Right ventricle myocardium inferior (tissue), 1 donor: ENCODE measurements around the gene ABCC10. TPM values are rescaled to one million over a fixed set of nuclear protein-coding genes. Genes with fewer than 3 reads are reported as not detected.
"Not testable (repeated sequence)": the region's sequence is repeated elsewhere in the genome, so short reads cannot be mapped to it uniquely, and the experiment has no call there.

ENCODE experiments used
- ATAC-seq: fragments of 200-7000 bp; cut with Tn5 transposase; one replicate; pipeline ENCODE4 v1.9.1; 2020; ENCODE audit warnings: mild to moderate bottlenecking, moderate library complexity
- DNase-seq: peaks from one replicate; pipeline ENCODE4 v3.0.0; 2021; ENCODE audit errors: missing footprints
- intact Hi-C: fragments of 100-400 bp; cut with DNase I; formaldehyde crosslinking; loops from one replicate; pipeline ENCODE4 v1.11.0; 2022
- total RNA-seq: library from RNA; stranded (reverse); fragmentation: NEBNext Ultra II Directional; extraction: Animal tissue kit (Norgen Biotek cat#: 25700); gene quantifications from one replicate; pipeline ENCODE4 v1.2.1, GENCODE V29; 2021
- donor health status: DM: no; HTN: yes; CAD: no; lungs with severe emphysema.

ABCC10 gene
- total RNA-seq, 1 donor from 2014 or later, result 14.8 TPM

GRCh38 chr6:43478008-43478372 is 50.6 kb downstream of the ABCC10 start:
- ATAC-seq, result no peak
- intact Hi-C loops, result no loop called here
- no peak for DNase-seq

- ATAC-seq, result no peak
- intact Hi-C loops, result no loop called here
Measured at GRCh38 chr6:43481075-43481474, 53.7 kb downstream of the ABCC10 start.

DNA sequence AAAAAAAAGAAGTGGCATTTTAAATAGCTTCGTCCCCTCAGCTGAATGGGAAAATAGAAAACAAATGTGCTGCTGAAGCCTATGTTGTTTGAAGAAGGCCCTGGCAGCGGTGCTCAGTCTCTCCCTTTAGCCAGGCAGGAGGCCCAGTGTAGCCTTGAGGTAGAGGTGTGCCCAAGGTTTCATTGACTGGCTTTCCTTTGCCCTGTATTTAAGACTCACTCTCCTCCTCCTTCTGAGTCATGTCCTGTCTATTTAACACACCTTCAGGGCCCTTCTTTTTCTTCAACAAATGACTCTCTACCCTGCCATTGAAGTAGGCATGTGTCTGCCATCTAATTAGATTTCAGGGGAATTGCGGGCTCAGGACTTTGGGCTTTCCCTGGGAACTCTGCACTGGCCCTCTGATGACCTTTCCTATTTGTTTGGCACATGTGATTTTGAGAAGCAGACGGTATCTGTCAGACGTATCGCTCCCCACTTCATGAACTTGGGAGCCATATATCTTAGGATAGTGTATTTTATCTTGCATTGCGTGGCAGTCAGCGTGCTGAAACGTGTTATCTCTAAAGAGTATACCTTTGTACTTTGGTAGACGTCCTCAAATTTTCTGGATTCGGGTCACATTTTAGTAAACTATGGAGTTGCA is 54.4 kb downstream of the ABCC10 start:
- DNase-seq (no peak), ATAC-seq (no peak)
- intact Hi-C loops, result no loop called here

More at GRCh38 chr6:43481075-43481474, 53.7 kb downstream of the ABCC10 start:
- no peak for DNase-seq

- intact Hi-C loops, result no loop called here
- no peak for DNase-seq
- ATAC-seq, result no peak
Measured at GRCh38 chr6:43488667-43489276, 61.4 kb downstream of the ABCC10 start.

DNA sequence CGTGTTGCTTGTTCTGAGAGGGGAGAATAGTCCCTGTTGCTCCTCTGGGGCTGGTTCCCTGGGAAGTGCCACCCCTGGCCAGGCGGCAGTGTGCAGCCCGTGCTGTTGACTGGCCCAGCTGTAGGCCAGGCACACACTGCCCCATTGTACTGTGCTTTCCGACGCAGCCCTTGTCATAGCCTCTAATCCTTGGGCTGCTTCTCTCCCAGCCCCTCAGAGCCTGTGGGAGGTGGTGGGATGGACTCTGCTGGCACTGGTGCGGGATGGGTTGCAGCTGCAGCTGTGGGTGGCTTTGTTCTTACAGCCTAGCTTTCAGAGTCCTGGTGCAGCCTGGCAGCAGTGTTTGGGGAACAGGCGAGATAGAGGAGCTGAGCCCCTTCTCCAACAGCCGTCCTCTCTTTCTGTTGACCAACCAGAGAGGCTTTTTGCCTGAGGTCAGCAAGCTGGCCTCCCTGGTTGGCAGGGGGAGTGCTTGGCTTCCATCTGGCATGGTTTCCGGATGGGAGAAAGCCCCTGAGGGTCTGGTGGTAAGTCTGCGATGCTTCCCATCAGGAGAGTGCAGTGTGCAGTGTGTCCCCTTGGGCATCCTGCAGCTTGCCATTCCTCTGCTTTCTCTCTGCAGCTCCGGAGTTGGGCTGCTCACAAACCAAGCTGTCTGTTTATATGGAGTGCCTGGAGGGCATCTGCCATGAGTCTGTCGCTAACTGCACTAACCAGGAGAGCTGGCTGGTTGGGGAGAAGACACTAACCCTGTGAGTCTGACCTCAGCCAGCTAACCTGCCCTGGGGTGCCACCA is 62.1 kb downstream of the ABCC10 start:
- DNase-seq (no peak), ATAC-seq (peak; percentile 22)
- intact Hi-C loops, result no loop called here

GRCh38 chr6:43490523-43490939 is 63.2 kb downstream of the ABCC10 start:
- ATAC-seq, result no peak
- DNase-seq, result no peak
- intact Hi-C loops, result no loop called here

- intact Hi-C loops, result no loop called here
- DNase-seq, result peak; percentile 89
- ATAC-seq, result peak; percentile 81
Measured at GRCh38 chr6:43491750-43492661, 64.7 kb downstream of the ABCC10 start.

DNA sequence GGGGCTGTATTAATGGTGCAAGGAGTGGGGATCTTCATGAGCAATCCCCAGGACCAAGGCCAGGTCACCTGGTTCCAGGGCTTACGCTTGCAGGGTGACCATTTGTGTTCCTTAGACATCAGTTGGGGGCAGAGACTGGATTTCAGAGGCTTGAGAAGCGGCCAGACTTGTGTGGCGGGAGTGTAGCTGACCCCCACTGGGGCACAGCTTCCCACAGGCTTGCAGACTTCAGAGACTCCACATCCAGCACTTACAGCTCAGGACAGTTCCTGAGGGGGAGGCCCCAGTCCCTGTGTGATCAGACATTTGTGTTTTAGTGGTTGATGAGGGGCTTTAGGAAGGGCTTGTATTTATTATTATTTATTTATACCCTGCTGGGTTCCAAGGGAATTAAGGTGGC is 65.3 kb downstream of the ABCC10 start:
- no peak for DNase-seq
- peak; percentile 18 for ATAC-seq
- intact Hi-C loops, result no loop called here

DNA sequence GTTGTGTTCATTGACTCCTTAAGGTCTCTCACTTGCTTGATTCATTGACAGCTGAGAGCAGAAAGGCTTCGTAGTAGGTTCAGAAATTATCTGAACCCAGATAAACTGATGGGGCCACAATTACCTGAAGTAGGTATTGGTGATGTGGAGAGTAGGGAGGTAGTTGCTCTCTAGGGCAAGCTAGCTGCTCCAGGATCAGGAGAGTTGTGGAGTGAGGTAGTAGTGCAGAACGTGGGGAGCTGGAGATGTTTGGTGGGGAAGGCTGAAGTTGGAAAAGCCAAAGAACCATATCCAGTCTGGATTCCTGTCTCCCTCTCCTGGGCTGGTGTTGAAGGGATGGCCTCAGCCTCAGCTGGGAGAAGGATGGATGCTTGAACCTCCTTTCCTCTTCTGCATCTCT is 65.9 kb downstream of the ABCC10 start:
- DNase-seq (no peak), ATAC-seq (no peak)
- intact Hi-C loops, result no loop called here

DNA sequence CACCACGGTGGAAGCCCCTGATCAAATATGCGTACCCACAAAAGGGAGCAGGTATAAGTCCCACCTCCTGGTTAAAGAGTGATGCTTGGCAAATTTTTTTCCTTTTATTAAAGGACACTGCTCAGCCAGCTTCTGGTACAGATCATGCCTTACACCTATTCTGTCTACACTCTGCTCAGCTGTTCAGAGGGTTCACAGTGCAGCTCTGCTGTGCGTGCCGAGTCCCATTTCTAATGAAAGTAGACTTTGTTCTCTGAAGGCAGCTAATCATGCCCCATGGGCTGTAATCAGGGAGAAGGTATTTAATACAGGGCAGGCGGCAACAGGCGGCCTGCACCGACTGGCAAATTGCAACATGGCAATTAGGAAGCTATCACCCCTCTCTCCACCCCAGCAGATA is 66.5 kb downstream of the ABCC10 start:
- ATAC-seq (no peak), DNase-seq (no peak)
- intact Hi-C loops, result loop anchor here (2.0 kb wide), 1 partner anchor 23 kb away; no protein-coding TSS in a partner anchor

- ATAC-seq, result no peak
- intact Hi-C loops, result loop anchor here (2.0 kb wide), 1 partner anchor 24 kb away; no protein-coding TSS in a partner anchor
- DNase-seq, result no peak
Measured at GRCh38 chr6:43494321-43494720, 67.0 kb downstream of the ABCC10 start.

- intact Hi-C loops, result loop anchor here (2.0 kb wide), 1 partner anchor 24 kb away; no protein-coding TSS in a partner anchor
- DNase-seq, result no peak
- no peak for ATAC-seq
Measured at GRCh38 chr6:43494766-43495165, 67.4 kb downstream of the ABCC10 start.

- no peak for ATAC-seq
- intact Hi-C loops, result loop anchor here (2.0 kb wide), 1 partner anchor 25 kb away; no protein-coding TSS in a partner anchor
Measured at GRCh38 chr6:43495409-43495941, 68.1 kb downstream of the ABCC10 start.

DNA sequence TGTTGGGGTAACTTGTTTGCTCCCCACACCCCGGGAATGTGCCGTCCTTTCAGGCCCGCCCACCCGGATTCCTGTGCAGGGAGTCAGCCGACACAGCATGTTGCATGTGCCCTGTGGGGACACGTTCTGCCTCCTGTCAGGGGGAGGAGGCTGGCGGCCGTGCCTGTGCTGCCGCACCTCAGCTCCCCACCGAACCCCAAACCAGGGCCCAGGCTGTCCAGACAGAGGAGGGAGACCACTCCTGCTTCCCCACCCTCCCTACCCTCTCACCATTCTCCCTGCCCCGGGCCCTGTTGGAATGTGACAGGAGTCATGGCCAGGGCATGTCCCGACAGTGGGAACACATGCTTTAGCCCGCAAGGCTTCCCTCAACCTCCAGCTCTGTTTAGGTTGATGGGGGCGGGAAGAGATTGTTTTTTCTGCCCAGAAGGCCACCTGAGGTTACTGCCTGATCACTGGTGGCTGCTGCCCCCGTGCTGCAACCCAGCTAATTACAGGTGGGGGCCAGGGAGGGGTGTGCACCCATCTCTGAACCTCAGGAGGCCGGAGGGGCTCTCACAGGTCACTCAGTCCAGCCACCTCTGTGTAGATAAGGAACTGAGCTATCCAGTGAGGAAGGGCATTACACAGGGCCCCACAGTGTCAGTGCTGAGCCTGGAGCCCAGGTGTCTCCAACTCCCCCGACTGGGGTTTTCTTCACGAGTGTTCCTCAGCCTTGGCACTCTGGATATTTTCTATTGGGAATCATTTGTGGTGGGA is 69.2 kb downstream of the ABCC10 start:
- no peak for DNase-seq
- intact Hi-C loops, result loop anchor here (2.0 kb wide), 1 partner anchor 42 kb away; the partner anchor contains the start of gene DLK2
- ATAC-seq, result no peak

More at GRCh38 chr6:43495409-43495941, 68.1 kb downstream of the ABCC10 start:
- DNase-seq, result no peak

DNA sequence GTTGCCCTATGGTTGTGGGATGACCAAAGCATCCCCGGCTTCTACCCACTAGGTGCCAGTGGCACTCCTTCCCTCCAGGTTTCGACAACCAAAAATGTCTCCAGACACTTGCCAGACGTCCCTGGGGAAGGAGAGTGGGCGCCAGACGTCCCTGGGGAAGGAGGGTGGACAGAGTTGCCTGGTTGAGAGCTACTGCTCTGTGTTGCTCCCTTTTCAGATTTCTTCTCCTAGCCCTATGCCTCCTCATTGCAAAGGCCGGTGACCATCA is 69.7 kb downstream of the ABCC10 start:
- ATAC-seq (no peak), DNase-seq (no peak)
- intact Hi-C loops, result loop anchor here (2.0 kb wide), 1 partner anchor 42 kb away; the partner anchor contains the start of gene DLK2

GRCh38 chr6:43497689-43498088 is 70.3 kb downstream of the ABCC10 start:
- DNase-seq (no peak), ATAC-seq (no peak)
- intact Hi-C loops, result loop anchor here (2.0 kb wide), 1 partner anchor 43 kb away; the partner anchor contains the start of gene DLK2

DNA sequence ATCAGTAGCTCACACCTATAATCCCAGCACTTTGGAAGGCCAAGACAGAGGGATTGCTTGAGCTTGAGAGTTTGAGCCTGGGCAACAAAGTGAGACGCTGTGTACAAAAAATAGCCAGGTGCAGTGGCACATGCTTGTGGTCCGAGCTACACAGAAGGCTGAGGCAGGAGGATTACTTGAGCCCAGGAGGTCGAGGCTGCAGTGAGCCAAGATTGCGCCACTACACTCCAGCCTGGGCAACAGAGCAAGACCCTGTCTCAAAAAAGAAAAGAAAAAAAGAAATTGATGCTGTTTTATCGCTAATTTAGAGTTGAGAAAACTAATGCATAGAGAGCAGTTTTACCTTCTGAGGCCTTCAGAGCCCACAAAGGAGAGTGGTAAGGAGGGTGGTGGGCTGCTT is 71.0 kb downstream of the ABCC10 start:
- intact Hi-C loops, ATAC-seq: not testable (repeated sequence)

More for the DNA sequence above, 71.0 kb downstream of the ABCC10 start:
- DNase-seq, result not testable (repeated sequence)
